RWPE2 (cell line): ENCODE results near the gene IL18BP.

Source experiments
- ATAC-seq: fragments of 200-7000 bp; cut with Tn5 transposase; 3 replicates; pipeline ENCODE4 v1.9.1; 2021; ENCODE audit warnings: low read depth
- DNase-seq: peaks from one replicate; pipeline ENCODE4 v3.0.0-alpha.2; 2020; ENCODE audit warnings: low spot score
- H3K27ac ChIP-seq: fragments of 450-650 bp; 2 replicates; pipeline ENCODE4 v1.5.1; 2017; ENCODE audit warnings: mild to moderate bottlenecking; ENCODE audit not compliant: poor library complexity, severe bottlenecking
- H3K27me3 ChIP-seq: fragments of 250-450 bp; sonication (Bioruptor Pico); 2 replicates; pipeline ENCODE4 v1.5.1; 2021; ENCODE audit warnings: mild to moderate bottlenecking, moderate library complexity; ENCODE audit not compliant: insufficient read depth, poor library complexity, severe bottlenecking
- H3K36me3 ChIP-seq: fragments of 250-450 bp; sonication (Bioruptor Pico); 2 replicates; pipeline ENCODE4 v1.5.1; 2020; ENCODE audit warnings: low read depth, mild to moderate bottlenecking, moderate library complexity
- H3K4me1 ChIP-seq: fragments of 250-450 bp; sonication (Bioruptor Pico); 2 replicates; pipeline ENCODE4 v1.5.1; 2021; ENCODE audit warnings: mild to moderate bottlenecking, moderate library complexity; ENCODE audit not compliant: insufficient read depth, poor library complexity, severe bottlenecking
- H3K4me3 ChIP-seq: fragments of 250-450 bp; sonication (Bioruptor Pico); 2 replicates; pipeline ENCODE4 v1.5.1; 2021; ENCODE audit warnings: mild to moderate bottlenecking, moderate library complexity; ENCODE audit not compliant: severe bottlenecking
- H3K9me3 ChIP-seq: fragments of 250-450 bp; sonication (Bioruptor Pico); 2 replicates; pipeline ENCODE4 v1.5.1; 2021; ENCODE audit warnings: mild to moderate bottlenecking, moderate library complexity; ENCODE audit not compliant: severe bottlenecking
- CTCF ChIP-seq: fragments of 450-650 bp; IDR thresholded peaks from one replicate; pipeline ENCODE4 v1.5.1; 2017; ENCODE audit warnings: mild to moderate bottlenecking, moderate library complexity; ENCODE audit not compliant: poor library complexity, severe bottlenecking

Gene IL18BP

GRCh38 chr11:71995726-71996291, 2.9 kb upstream of the IL18BP start:
- H3K27ac ChIP-seq = no peak overlapping the region
- TF ChIP-seq CTCF = no peak
- no peaks in the 10 kb centered on the region for H3K4me1 ChIP-seq
- no peaks in the 10 kb centered on the region for H3K9me3 ChIP-seq
- ATAC-seq (no peak), DNase-seq (no peak)
- H3K4me3 ChIP-seq = no peak overlapping the region
- peaks cover 12% of the 10 kb centered on the region for H3K36me3 ChIP-seq
- no peaks in the 10 kb centered on the region for H3K27me3 ChIP-seq

DNA sequence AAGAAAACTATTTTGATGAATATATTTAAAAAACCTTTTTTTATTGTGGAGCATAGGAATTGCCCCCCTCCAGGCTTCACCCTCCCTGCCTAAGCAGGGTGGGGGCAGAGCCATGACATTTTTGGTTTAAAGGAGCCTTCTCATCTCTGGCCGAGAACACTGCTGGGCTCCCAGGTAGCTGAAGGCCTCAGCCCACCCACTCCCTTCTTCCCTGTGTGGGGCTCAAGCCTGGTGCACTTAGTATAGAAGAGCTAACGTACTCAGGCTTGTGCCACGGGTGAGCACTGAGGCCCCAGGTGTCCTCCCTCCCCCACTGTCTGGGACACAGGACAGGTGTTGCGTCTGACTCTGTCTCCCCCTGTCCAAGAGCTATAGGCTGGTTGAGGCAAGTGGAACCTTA, 2.2 kb upstream of the IL18BP start:
- no peak for ATAC-seq
- Histone ChIP-seq H3K4me1 (no peaks in the 10 kb centered on the region), H3K27ac (no peak overlapping the region), H3K27me3 (no peaks in the 10 kb centered on the region), H3K4me3 (no peak overlapping the region), H3K36me3 (peaks cover 12% of the 10 kb centered on the region; the same call in 1 of the 2 replicates), H3K9me3 (no peaks in the 10 kb centered on the region)
- no peak for TF ChIP-seq CTCF
- no peak for DNase-seq

DNA sequence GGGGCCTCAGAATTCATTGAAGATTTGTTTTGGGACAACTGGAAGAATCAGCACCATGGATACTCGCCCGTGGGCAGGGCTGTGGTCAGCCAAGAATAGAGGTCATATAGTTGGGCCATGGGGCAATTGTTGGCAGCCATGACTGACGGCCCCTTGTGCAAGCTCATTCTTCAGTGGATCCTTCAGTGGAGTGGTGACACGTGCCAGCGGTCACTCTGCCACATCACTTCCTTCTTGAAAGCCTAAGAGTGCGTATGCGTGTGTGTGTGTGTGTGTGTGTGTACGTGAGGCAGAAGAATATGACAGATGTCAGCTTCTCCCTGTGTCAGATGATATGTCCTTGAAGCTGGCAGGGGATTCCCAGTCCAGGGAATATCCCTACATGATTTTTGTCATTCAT, 1.8 kb upstream of the IL18BP start:
- no peaks in the 10 kb centered on the region for H3K27me3 ChIP-seq
- no peak for DNase-seq
- no peak overlapping the region for H3K4me3 ChIP-seq
- TF ChIP-seq CTCF = no peak
- H3K4me1 ChIP-seq = no peaks in the 10 kb centered on the region
- no peak overlapping the region for H3K27ac ChIP-seq
- H3K36me3 ChIP-seq = peaks cover 11% of the 10 kb centered on the region; the same call in 1 of the 2 replicates
- no peaks in the 10 kb centered on the region for H3K9me3 ChIP-seq
- no peak for ATAC-seq

DNA sequence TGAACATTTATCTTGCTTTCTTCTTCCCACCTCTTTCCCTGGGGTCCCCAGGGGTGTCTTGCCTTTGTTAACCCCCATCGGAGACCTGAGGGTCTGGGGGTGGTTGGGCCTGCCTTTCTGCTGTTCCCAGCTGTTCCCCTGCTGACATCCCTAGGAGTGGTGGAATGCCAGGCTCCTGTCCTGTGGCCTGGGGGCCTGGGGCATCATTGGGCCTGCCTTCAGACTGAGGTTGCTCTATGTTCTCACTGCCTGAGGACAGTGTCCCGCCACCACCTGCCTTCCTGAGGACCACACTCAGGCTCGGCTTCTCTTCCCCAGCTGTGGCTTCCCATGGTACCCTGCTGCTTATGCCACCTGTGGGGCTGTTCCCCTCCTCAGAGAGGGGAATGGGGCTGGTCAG, 1.1 kb upstream of the IL18BP start:
- Histone ChIP-seq H3K36me3 (peaks cover 9% of the 10 kb centered on the region), H3K4me1 (no peaks in the 10 kb centered on the region), H3K27me3 (no peaks in the 10 kb centered on the region), H3K4me3 (no peak overlapping the region), H3K9me3 (no peaks in the 10 kb centered on the region), H3K27ac (no peak overlapping the region)
- ATAC-seq (no peak), DNase-seq (no peak)
- no peak for TF ChIP-seq CTCF

DNA sequence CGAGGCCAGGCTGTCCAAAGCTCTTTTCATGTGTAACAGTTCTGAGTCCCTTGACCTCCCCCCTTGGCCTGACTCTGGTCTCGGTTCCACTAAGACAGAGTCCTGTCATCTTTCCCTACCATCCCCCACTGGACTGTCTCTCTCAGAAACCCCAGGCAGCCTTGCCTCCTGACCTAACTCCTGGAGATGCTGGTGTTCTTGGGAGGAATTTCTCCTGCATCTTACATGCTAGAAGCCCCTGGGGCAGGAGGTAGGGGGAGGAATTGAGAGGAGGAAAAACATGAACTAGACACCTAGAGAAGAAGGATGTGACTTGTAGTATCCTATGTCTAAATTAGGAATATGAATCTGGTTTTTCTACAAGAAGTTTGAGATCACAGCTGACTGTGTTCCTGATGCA, 648 bp upstream of the IL18BP start:
- peaks cover 11% of the 10 kb centered on the region for H3K36me3 ChIP-seq
- ATAC-seq = no peak
- no peak for DNase-seq
- H3K9me3 ChIP-seq = no peaks in the 10 kb centered on the region
- no peak overlapping the region for H3K4me3 ChIP-seq
- TF ChIP-seq CTCF = no peak
- H3K4me1 ChIP-seq = no peaks in the 10 kb centered on the region
- H3K27ac ChIP-seq = no peak overlapping the region
- no peaks in the 10 kb centered on the region for H3K27me3 ChIP-seq
